BLaER1 treated with 17β-estradiol and CSF1 and Interleukin-3, amounts not matched to agents 10 nM and 100 nM (cell line): ENCODE data around the gene PTPRR.
A peak's percentile ranks its signal among the peaks of the same experiment; 100 is the strongest.
"Not testable (repeated sequence)": the region's sequence is repeated elsewhere in the genome, so short reads cannot be mapped to it uniquely, and the experiment has no call there.

Source experiments
- H3K27ac ChIP-seq, 11 experiments: shearing (Covaris generic); formaldehyde crosslinking; 2 replicates each; pipeline ENCODE4 v1.8.1; 2022
- H3K27me3 ChIP-seq, 11 experiments: shearing (Covaris generic); formaldehyde crosslinking; 2 replicates each; pipeline ENCODE4 v1.8.1; 2022
- H3K36me3 ChIP-seq, 11 experiments: shearing (Covaris generic); formaldehyde crosslinking; 2 replicates each; pipeline ENCODE4 v1.8.1; 2022
- H3K4me1 ChIP-seq, 10 experiments: shearing (Covaris generic); formaldehyde crosslinking; 2 replicates each; pipeline ENCODE4 v1.8.1; 2022
- H3K4me2 ChIP-seq, 11 experiments: shearing (Covaris generic); formaldehyde crosslinking; 2 replicates each; pipeline ENCODE4 v1.8.1; 2022
- H3K4me3 ChIP-seq, 10 experiments: shearing (Covaris generic); formaldehyde crosslinking; 2 replicates each; pipeline ENCODE4 v1.8.1; 2022
- H3K9ac ChIP-seq, 11 experiments: shearing (Covaris generic); formaldehyde crosslinking; 2 replicates each; pipeline ENCODE4 v1.8.1; 2022
- H3K9me3 ChIP-seq, 11 experiments: shearing (Covaris generic); formaldehyde crosslinking; replicated peaks in 1 of 11; 2 replicates each; pipeline ENCODE4 v1.8.1; 2022
- H4K20me1 ChIP-seq, 11 experiments: shearing (Covaris generic); formaldehyde crosslinking; 2 replicates each; pipeline ENCODE4 v1.8.1; 2022
- Cebpa-rat ChIP-seq, 11 experiments: shearing (Covaris generic); IDR thresholded peaks; 2 replicates each; pipeline ENCODE4 v1.8.1; 2022

Gene PTPRR

GRCh38 chr12:70736351-70737133 lies 184.0 kb downstream of the PTPRR start:
- H3K36me3 ChIP-seq: no peaks in the 10 kb centered on the region

GRCh38 chr12:70735197-70735596 lies 185.3 kb downstream of the PTPRR start:
- peaks cover 0 to 16% (median 12%) of the 10 kb centered on the region in 11 experiments; a peak in 16 of 22 replicates for H3K9me3 ChIP-seq
- H3K4me3 ChIP-seq, H3K27ac ChIP-seq: not testable (repeated sequence)

More at GRCh38 chr12:70736351-70737133, 184.0 kb downstream of the PTPRR start:
- H3K9ac ChIP-seq: no peak overlapping the region
- H3K27ac ChIP-seq: no peak overlapping the region
- peaks cover 0 to 16% (median 12%) of the 10 kb centered on the region in 11 experiments; a peak in 16 of 22 replicates for H3K9me3 ChIP-seq
- no peak overlapping the region for H3K4me3 ChIP-seq
- H4K20me1 ChIP-seq: no peaks in the 10 kb centered on the region
- H3K4me1 ChIP-seq: 0 out of 20 replicates have a peak, but pooled peaks cover 0 to 4% (median 0%) of the 10 kb centered on the region in 10 experiments
- H3K4me2 ChIP-seq: no peak overlapping the region
- H3K27me3 ChIP-seq: no peaks in the 10 kb centered on the region
- no peak for TF ChIP-seq Cebpa-rat (IDR thresholded peaks at IDR 0.05)

GRCh38 chr12:70733385-70733784 lies 187.2 kb downstream of the PTPRR start:
- H3K9ac ChIP-seq: no peak overlapping the region
- no peak overlapping the region for H3K27ac ChIP-seq
- TF ChIP-seq Cebpa-rat (IDR thresholded peaks at IDR 0.05): no peak
- 0 out of 20 replicates have a peak, but pooled peaks cover 0 to 4% (median 0%) of the 10 kb centered on the region in 10 experiments for H3K4me1 ChIP-seq
- no peak overlapping the region for H3K4me2 ChIP-seq
- H3K27me3 ChIP-seq: no peaks in the 10 kb centered on the region
- no peak overlapping the region for H3K4me3 ChIP-seq
- peaks cover 0 to 16% (median 12%) of the 10 kb centered on the region in 11 experiments; a peak in 16 of 22 replicates for H3K9me3 ChIP-seq
- H4K20me1 ChIP-seq: no peaks in the 10 kb centered on the region
- H3K36me3 ChIP-seq: no peaks in the 10 kb centered on the region

More at GRCh38 chr12:70735197-70735596, 185.3 kb downstream of the PTPRR start:
- not testable (repeated sequence) for H3K27me3 ChIP-seq, H4K20me1 ChIP-seq, H3K4me1 ChIP-seq, H3K36me3 ChIP-seq, H3K4me2 ChIP-seq, H3K9ac ChIP-seq

DNA sequence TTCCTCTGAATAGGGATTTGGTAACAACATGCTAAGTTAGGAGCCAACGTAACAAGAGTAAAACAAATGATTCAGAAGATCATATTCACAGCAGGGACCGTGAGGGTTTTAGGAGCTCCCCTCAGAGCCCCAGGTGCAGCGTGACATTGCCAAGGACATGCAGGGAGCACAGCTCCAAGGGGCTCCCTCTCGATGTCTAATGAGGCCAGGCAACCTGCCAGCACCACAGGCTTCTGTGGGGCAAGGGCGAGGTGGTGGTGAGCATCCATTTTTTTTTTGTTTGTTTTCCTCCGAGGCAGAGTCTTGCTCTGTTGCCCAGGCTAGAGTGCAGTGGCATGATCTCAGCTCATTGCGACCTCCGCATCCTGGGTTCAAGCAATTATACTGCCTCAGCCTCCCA lies 188.3 kb downstream of the PTPRR start:
- Histone ChIP-seq H3K27me3 (no peaks in the 10 kb centered on the region), H4K20me1 (no peaks in the 10 kb centered on the region), H3K9ac (no peak overlapping the region), H3K4me3 (no peak overlapping the region), H3K9me3 (peaks cover 0 to 16% (median 12%) of the 10 kb centered on the region in 11 experiments; a peak in 16 of 22 replicates), H3K27ac (no peak overlapping the region), H3K4me2 (no peak overlapping the region), H3K4me1 (0 out of 20 replicates have a peak, but pooled peaks cover 0 to 4% (median 0%) of the 10 kb centered on the region in 10 experiments), H3K36me3 (no peaks in the 10 kb centered on the region)
- TF ChIP-seq Cebpa-rat (IDR thresholded peaks at IDR 0.05): no peak

- 0 out of 20 replicates have a peak, but pooled peaks cover 0 to 4% (median 0%) of the 10 kb centered on the region in 10 experiments for H3K4me1 ChIP-seq
- no peak overlapping the region for H3K4me3 ChIP-seq
- H3K36me3 ChIP-seq: no peaks in the 10 kb centered on the region
- no peak overlapping the region for H3K9ac ChIP-seq
- H3K9me3 ChIP-seq: peaks cover 0 to 12% (median 8%) of the 10 kb centered on the region in 11 experiments; a peak in 16 of 22 replicates
- no peaks in the 10 kb centered on the region for H4K20me1 ChIP-seq
- H3K4me2 ChIP-seq: no peak overlapping the region
- no peaks in the 10 kb centered on the region for H3K27me3 ChIP-seq
- H3K27ac ChIP-seq: no peak overlapping the region
- TF ChIP-seq Cebpa-rat (IDR thresholded peaks at IDR 0.05): no peak
These were observed 189.8 kb downstream of the PTPRR start for GRCh38 chr12:70730675-70731180.

- no peak for TF ChIP-seq Cebpa-rat (IDR thresholded peaks at IDR 0.05)
- no peak overlapping the region for H3K9ac ChIP-seq
- H3K27ac ChIP-seq: no peak overlapping the region
- H3K36me3 ChIP-seq: no peaks in the 10 kb centered on the region
- no peaks in the 10 kb centered on the region for H4K20me1 ChIP-seq
- no peaks in the 10 kb centered on the region for H3K9me3 ChIP-seq
- H3K4me1 ChIP-seq: peaks cover 0 to 17% (median 8%) of the 10 kb centered on the region in 10 experiments; a peak in 12 of 20 replicates
- no peak overlapping the region for H3K4me3 ChIP-seq
- no peaks in the 10 kb centered on the region for H3K27me3 ChIP-seq
- no peak overlapping the region for H3K4me2 ChIP-seq
These were observed 196.1 kb downstream of the PTPRR start for GRCh38 chr12:70724444-70724843.

GRCh38 chr12:70722584-70723343 lies 197.8 kb downstream of the PTPRR start:
- H3K4me2 ChIP-seq: peak overlapping the region in 7 of 11 experiments; percentile 1 to 44 (median 23); a peak in 8 of 22 replicates
- no peaks in the 10 kb centered on the region for H3K27me3 ChIP-seq
- H3K27ac ChIP-seq: no peak overlapping the region
- no peak for TF ChIP-seq Cebpa-rat (IDR thresholded peaks at IDR 0.05)
- H3K4me1 ChIP-seq: peaks cover 0 to 17% (median 8%) of the 10 kb centered on the region in 10 experiments; a peak in 12 of 20 replicates
- H3K4me3 ChIP-seq: no peak overlapping the region
- no peaks in the 10 kb centered on the region for H3K9me3 ChIP-seq
- no peak overlapping the region for H3K9ac ChIP-seq
- H3K36me3 ChIP-seq: no peaks in the 10 kb centered on the region
- no peaks in the 10 kb centered on the region for H4K20me1 ChIP-seq

- peaks cover 0 to 17% (median 8%) of the 10 kb centered on the region in 10 experiments; a peak in 12 of 20 replicates for H3K4me1 ChIP-seq
- no peaks in the 10 kb centered on the region for H3K36me3 ChIP-seq
- H3K9me3 ChIP-seq: no peaks in the 10 kb centered on the region
- H4K20me1 ChIP-seq: no peaks in the 10 kb centered on the region
- TF ChIP-seq Cebpa-rat (IDR thresholded peaks at IDR 0.05): no peak
- no peaks in the 10 kb centered on the region for H3K27me3 ChIP-seq
- H3K4me2 ChIP-seq: no peak overlapping the region
- H3K27ac ChIP-seq: no peak overlapping the region
- H3K9ac ChIP-seq: no peak overlapping the region
- no peak overlapping the region for H3K4me3 ChIP-seq
These were observed 198.7 kb downstream of the PTPRR start for GRCh38 chr12:70721656-70722357.
